Fibroblast of skin of left quadriceps (primary cell): Measurements from ENCODE around the gene PARD3B.

Experiments
- DNase-seq, 2 experiments: peaks; one replicate each; pipeline ENCODE4 v3.0.0-alpha.2; 2013; ENCODE audit warnings: low read depth in 2 of 2

The PARD3B gene

GRCh38 chr2:205337274-205337673, 792.0 kb downstream of the PARD3B start:
- no peak for DNase-seq

GRCh38 chr2:205338156-205338555, 792.9 kb downstream of the PARD3B start:
- DNase-seq = no peak

- no peak for DNase-seq
Measured at GRCh38 chr2:205343103-205343502, 797.8 kb downstream of the PARD3B start.

GRCh38 chr2:205346649-205347048, 801.4 kb downstream of the PARD3B start:
- no peak for DNase-seq

- no peak for DNase-seq
Measured at GRCh38 chr2:205347899-205348298, 802.6 kb downstream of the PARD3B start.

- DNase-seq = peak; percentile 55 to 56
Measured at GRCh38 chr2:205352094-205352493, 806.8 kb downstream of the PARD3B start.

- DNase-seq = peak; percentile 37 to 40
Measured at GRCh38 chr2:205352593-205352992, 807.3 kb downstream of the PARD3B start.

GRCh38 chr2:205357732-205358131, 812.5 kb downstream of the PARD3B start:
- no peak for DNase-seq

- DNase-seq = peak; percentile 82 to 84
Measured at GRCh38 chr2:205358351-205358815, 813.1 kb downstream of the PARD3B start.

GRCh38 chr2:205361272-205361671, 816.0 kb downstream of the PARD3B start:
- DNase-seq = no peak

- DNase-seq = no peak
Measured at GRCh38 chr2:205361970-205362369, 816.7 kb downstream of the PARD3B start.

GRCh38 chr2:205364261-205364660, 819.0 kb downstream of the PARD3B start:
- no peak for DNase-seq

- DNase-seq = no peak
Measured at GRCh38 chr2:205366336-205367060, 821.2 kb downstream of the PARD3B start.

- DNase-seq = no peak
Measured at GRCh38 chr2:205367331-205367935, 822.2 kb downstream of the PARD3B start.

- no peak for DNase-seq
Measured at GRCh38 chr2:205369813-205370212, 824.5 kb downstream of the PARD3B start.

GRCh38 chr2:205370726-205371125, 825.5 kb downstream of the PARD3B start:
- no peak for DNase-seq

- DNase-seq = peak in 1 of 2 experiments; percentile 35
Measured at GRCh38 chr2:205372141-205372540, 826.9 kb downstream of the PARD3B start.

- no peak for DNase-seq
Measured at GRCh38 chr2:205375461-205376448, 830.5 kb downstream of the PARD3B start.

GRCh38 chr2:205377324-205377723, 832.0 kb downstream of the PARD3B start:
- DNase-seq = no peak

GRCh38 chr2:205383601-205384000, 838.3 kb downstream of the PARD3B start:
- DNase-seq = no peak

- DNase-seq = no peak
Measured at GRCh38 chr2:205386109-205386508, 840.8 kb downstream of the PARD3B start.
